Progenitor cell of endocrine pancreas (in vitro differentiated cells): Measurements from ENCODE around the gene ALOX15. TPM values are rescaled to one million over a fixed set of nuclear protein-coding genes. Genes with fewer than 3 reads are reported as not detected.
"Not testable (repeated sequence)": the region's sequence is repeated elsewhere in the genome, so short reads cannot be mapped to it uniquely, and the experiment has no call there.

Source experiments
- DNase-seq: peaks from one replicate; pipeline ENCODE4 v3.0.0; 2021; ENCODE audit warnings: low spot score; ENCODE audit not compliant: unreplicated experiment
- H3K27ac Mint-ChIP-seq: 2 replicates; pipeline ENCODE4 v1.8.0; 2021; ENCODE audit warnings: mild to moderate bottlenecking, moderate library complexity, mixed read lengths
- H3K27me3 Mint-ChIP-seq: 2 replicates; pipeline ENCODE4 v1.8.0; 2021; ENCODE audit warnings: mixed read lengths
- H3K36me3 Mint-ChIP-seq: 2 replicates; pipeline ENCODE4 v1.8.0; 2022; ENCODE audit warnings: mixed read lengths; ENCODE audit not compliant: insufficient read depth
- H3K4me1 Mint-ChIP-seq: 2 replicates; pipeline ENCODE4 v1.8.0; 2021; ENCODE audit warnings: low read depth, mixed read lengths
- H3K4me3 Mint-ChIP-seq: 2 replicates; pipeline ENCODE4 v1.8.0; 2021; ENCODE audit warnings: low read depth, mild to moderate bottlenecking, moderate library complexity, mixed read lengths
- H3K9me3 Mint-ChIP-seq: 2 replicates; pipeline ENCODE4 v1.8.0; 2021; ENCODE audit warnings: low read depth, mixed read lengths
- total RNA-seq: library from RNA; stranded (reverse); gene quantifications from 2 replicates; pipeline ENCODE4 v1.2.1, GENCODE V29; 2021
- TF ChIP-seq, protein P1 (sequence below): fragments of 200-600 bp; sonication (generic); IDR thresholded peaks from one replicate; pipeline ENCODE4 v1.5.0; 2021; ENCODE audit warnings: antibody characterized with exemption, mild to moderate bottlenecking; ENCODE audit not compliant: unreplicated experiment

Gene ALOX15
- total RNA-seq, 1 donor from 2014 or later: 0.69 TPM

DNA sequence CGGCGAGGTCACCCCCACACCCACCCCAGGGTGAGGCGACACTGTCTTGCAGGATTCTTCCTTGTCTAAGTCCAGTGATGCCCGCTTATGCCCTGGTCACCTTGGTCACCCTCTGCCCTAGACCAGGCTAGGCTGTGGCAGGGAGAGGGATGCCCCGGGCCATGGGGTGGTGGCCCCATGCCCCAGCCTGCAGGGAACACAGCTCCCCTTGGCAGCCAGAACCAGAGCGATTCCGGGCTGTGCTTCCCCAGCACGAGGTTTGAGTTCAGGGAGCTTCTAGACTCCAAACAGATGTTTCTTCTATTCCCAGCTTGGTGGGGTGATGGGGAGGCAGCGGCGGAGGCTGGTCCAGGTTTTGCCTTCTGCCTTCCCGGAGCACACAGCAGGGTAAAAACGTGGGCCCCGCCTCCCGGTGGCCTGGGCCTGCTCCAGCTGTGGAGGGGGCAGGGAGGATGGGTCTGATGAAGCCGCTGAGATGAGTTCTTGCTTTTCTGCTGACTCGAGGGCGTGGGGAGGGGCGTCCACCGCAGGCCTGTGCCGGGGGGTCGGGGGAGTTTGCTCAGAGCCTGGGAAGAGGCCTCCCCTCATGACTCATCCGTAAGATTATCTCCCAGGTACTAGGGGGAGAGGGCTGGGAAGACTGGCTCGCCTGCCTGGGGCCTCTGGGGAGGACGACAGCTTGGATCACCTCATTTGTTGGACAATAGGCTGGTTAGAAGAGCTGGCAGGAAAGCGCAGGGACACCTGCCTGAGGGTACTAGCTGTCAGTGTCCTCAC is 41.8 kb downstream of the ALOX15 start:
- peaks cover 18% of the 10 kb centered on the region for H3K27me3 Mint-ChIP-seq
- H3K27ac Mint-ChIP-seq: no peak overlapping the region
- TF ChIP-seq, protein P1, sequence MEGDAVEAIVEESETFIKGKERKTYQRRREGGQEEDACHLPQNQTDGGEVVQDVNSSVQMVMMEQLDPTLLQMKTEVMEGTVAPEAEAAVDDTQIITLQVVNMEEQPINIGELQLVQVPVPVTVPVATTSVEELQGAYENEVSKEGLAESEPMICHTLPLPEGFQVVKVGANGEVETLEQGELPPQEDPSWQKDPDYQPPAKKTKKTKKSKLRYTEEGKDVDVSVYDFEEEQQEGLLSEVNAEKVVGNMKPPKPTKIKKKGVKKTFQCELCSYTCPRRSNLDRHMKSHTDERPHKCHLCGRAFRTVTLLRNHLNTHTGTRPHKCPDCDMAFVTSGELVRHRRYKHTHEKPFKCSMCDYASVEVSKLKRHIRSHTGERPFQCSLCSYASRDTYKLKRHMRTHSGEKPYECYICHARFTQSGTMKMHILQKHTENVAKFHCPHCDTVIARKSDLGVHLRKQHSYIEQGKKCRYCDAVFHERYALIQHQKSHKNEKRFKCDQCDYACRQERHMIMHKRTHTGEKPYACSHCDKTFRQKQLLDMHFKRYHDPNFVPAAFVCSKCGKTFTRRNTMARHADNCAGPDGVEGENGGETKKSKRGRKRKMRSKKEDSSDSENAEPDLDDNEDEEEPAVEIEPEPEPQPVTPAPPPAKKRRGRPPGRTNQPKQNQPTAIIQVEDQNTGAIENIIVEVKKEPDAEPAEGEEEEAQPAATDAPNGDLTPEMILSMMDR: no peak
- H3K4me1 Mint-ChIP-seq: peaks cover 23% of the 10 kb centered on the region
- no peaks in the 10 kb centered on the region for H3K9me3 Mint-ChIP-seq
- DNase-seq: no peak
- no peak overlapping the region for H3K4me3 Mint-ChIP-seq
- peaks cover 3% of the 10 kb centered on the region for H3K36me3 Mint-ChIP-seq

DNA sequence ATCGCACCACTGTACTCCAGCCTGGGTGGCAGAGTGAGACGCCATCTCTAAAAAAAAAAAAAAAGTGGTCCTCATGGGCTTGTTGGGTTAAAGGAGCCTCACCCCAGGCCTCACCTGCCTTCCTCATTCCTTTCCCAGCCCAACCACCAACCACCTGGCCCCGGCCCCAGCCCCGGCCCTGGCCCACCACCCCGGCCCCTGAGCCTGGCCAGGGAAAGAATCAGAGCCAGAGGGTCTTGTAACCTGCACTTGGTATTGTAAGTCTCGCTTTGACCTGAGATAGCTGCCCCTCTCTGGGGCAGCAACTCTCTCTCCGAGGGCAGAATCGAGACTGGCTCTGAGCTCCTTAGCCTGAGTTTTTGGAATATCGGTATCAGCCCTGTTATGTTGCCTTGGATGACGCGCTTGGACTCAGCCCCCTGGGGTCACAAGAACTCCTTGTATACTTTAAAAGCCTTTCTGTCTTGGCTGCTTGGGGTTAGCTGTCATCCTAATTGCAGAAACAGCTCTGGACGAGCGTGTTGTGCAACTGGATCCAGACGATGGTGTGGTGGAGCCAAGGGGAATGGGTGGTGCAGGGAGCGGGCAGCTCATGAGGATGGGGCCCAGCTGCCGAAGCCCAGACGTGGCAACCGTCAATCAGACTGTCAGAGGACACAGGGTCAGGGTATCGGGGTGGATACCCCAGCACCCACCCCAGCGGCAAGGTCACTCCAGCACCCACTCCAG is 42.5 kb downstream of the ALOX15 start:
- peaks cover 18% of the 10 kb centered on the region for H3K27me3 Mint-ChIP-seq
- no peak overlapping the region for H3K27ac Mint-ChIP-seq
- TF ChIP-seq, protein P1: no peak
- peaks cover 3% of the 10 kb centered on the region for H3K36me3 Mint-ChIP-seq
- no peak for DNase-seq
- H3K9me3 Mint-ChIP-seq: no peaks in the 10 kb centered on the region
- H3K4me3 Mint-ChIP-seq: no peak overlapping the region
- H3K4me1 Mint-ChIP-seq: peaks cover 25% of the 10 kb centered on the region

DNA sequence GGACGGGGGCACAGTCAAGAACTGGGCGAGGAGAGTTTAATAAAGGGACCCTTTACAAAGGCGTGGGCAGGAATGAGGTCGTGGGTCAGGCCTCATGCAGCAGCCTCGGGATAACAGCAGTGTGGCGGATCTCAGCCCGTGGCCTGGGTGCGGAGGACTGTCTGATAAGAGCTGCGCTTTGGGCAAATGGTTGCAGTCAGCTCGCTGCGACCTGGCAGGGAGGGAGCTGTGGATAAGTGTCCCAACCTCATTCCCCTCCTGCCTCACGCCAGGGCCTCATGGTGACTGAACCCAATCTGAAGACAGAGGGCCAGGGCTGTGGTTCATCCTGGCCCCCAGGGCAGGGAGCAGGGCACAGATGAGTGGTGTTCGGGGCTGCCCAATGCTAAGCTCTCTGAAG is 43.5 kb downstream of the ALOX15 start:
- DNase-seq: no peak
- Mint-ChIP-seq H3K4me3 (no peak overlapping the region), H3K4me1 (peaks cover 28% of the 10 kb centered on the region), H3K27ac (no peak overlapping the region), H3K27me3 (peaks cover 18% of the 10 kb centered on the region), H3K36me3 (peaks cover 3% of the 10 kb centered on the region), H3K9me3 (no peaks in the 10 kb centered on the region)
- TF ChIP-seq, protein P1: no peak

DNA sequence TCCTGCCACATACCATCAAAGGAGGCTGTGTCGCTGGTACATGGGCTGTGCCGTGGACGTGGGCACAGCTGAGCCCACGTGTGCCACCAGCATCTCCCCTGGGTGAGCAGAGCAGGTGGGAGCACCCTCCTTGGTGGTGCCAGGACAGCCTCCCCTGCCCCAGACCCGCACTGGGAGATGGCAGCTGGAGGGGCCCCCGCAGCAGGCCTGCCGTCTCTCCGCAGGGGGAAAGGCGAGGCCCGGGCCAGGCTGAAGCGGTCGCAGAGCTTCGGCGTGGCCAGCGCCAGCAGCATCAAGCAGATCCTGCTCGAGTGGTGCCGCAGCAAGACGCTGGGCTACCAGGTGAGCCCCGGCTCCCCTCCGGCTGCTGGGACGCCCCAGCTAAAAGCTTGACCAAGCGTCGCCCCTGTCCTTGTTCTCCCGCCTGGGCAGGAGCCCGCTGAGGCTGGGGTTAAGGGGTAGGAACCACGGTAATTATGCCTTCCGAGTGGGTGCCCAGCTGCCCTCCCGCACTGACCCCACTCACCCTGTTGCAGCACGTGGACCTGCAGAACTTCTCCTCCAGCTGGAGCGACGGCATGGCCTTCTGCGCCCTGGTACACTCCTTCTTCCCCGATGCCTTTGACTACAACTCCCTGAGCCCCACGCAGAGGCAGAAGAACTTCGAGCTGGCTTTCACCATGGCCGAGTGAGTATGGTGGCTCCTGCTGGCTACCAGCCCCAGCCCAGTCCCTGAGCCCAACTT is 44.7 kb downstream of the ALOX15 start:
- TF ChIP-seq, protein P1: no peak
- no peak overlapping the region for H3K4me3 Mint-ChIP-seq
- DNase-seq: no peak
- H3K27me3 Mint-ChIP-seq: peaks cover 18% of the 10 kb centered on the region
- H3K9me3 Mint-ChIP-seq: no peaks in the 10 kb centered on the region
- peaks cover 28% of the 10 kb centered on the region for H3K4me1 Mint-ChIP-seq
- H3K36me3 Mint-ChIP-seq: peaks cover 3% of the 10 kb centered on the region
- H3K27ac Mint-ChIP-seq: no peak overlapping the region

DNA sequence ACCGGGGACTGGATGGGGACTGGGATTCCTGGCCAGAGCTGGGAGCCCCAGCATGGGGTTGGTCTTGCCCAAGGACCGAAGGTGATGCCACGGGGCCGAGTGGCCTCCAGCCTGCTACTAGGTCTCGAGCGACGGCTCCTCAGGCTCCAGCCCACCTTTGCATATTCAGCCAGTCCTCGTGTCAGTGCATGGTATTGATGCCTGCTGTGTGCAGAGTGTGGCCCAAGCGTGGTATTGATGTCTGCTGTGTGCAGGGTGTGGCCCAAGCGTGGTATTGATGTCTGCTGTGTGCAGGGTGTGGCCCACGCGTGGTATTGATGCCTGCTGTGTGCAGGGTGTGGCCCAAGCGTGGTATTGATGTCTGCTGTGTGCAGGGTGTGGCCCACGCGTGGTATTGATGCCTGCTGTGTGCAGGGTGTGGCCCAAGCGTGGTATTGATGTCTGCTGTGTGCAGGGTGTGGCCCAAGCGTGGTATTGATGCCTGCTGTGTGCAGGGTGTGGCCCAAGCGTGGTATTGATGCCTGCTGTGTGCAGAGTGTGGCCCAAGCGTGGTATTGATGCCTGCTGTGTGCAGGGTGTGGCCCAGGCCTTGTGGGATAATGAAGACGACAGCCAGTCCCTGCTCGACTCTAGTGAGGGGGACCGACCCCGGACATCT is 45.7 kb downstream of the ALOX15 start:
- not testable (repeated sequence) for DNase-seq, H3K4me3 Mint-ChIP-seq, H3K27ac Mint-ChIP-seq, H3K36me3 Mint-ChIP-seq, H3K9me3 Mint-ChIP-seq
- Mint-ChIP-seq H3K4me1 (peaks cover 28% of the 10 kb centered on the region), H3K27me3 (peaks cover 20% of the 10 kb centered on the region)
